Caki2 (cell line): ENCODE results near the gene POMT1. TPM values are rescaled to one million over a fixed set of nuclear protein-coding genes. Genes with fewer than 3 reads are reported as not detected.

ENCODE experiments used
- DNase-seq: peaks from one replicate; pipeline ENCODE4 v3.0.0-alpha.2; 2015; ENCODE audit warnings: low read depth
- in situ Hi-C: cut with HindIII; loops from 2 replicates; pipeline ENCODE4 v1.10.0; 2016; ENCODE audit warnings: low sequenced_read_pairs, low pct_unique_long_range_greater_than_20kb, mixed read lengths
- total RNA-seq: library from RNA; depleted of rRNA; stranded (reverse); fragments of >200 nt; shearing (Covaris generic); gene quantifications from 2 replicates; pipeline ENCODE4 v1.2.3, GENCODE V29; 2014; ENCODE audit warnings: low replicate concordance

POMT1 gene
- total RNA-seq, 1 experiment from 2014 or later, result 30.9 TPM

DNA sequence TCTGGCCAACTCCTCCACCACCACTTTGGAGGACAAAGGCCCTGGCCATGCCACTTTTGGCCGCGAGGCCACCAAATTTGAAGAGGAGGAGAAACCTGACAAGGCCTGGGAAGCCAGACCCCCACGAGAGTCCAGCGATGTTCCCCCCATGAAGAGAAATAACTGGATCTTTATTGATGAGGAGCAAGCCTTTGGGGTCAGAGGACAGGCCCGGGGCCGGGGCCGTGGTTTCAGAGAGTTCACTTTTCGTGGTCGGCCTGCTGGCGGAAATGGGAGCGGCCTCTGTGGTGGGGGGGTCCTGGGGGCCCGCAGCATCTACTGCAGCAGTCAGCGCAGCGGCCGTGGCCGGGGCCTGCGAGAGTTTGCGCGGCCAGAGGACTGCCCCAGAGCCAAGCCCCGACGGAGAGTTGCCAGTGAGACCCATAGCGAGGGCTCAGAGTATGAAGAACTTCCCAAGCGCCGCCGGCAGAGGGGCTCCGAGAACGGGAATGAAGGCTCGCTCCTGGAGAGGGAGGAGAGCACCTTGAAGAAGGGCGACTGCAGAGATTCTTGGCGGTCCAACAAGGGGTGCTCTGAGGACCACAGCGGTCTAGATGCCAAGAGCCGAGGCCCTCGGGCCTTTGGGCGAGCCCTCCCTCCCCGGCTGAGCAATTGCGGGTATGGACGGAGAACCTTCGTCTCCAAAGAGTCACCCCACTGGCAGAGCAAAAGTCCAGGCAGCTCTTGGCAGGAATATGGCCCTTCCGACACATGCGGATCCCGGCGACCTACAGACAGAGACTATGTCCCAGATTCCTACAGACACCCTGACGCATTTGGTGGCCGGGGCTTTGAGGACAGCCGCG, 27.4 kb upstream of the POMT1 start:
- in situ Hi-C loops, result no loop called here

DNA sequence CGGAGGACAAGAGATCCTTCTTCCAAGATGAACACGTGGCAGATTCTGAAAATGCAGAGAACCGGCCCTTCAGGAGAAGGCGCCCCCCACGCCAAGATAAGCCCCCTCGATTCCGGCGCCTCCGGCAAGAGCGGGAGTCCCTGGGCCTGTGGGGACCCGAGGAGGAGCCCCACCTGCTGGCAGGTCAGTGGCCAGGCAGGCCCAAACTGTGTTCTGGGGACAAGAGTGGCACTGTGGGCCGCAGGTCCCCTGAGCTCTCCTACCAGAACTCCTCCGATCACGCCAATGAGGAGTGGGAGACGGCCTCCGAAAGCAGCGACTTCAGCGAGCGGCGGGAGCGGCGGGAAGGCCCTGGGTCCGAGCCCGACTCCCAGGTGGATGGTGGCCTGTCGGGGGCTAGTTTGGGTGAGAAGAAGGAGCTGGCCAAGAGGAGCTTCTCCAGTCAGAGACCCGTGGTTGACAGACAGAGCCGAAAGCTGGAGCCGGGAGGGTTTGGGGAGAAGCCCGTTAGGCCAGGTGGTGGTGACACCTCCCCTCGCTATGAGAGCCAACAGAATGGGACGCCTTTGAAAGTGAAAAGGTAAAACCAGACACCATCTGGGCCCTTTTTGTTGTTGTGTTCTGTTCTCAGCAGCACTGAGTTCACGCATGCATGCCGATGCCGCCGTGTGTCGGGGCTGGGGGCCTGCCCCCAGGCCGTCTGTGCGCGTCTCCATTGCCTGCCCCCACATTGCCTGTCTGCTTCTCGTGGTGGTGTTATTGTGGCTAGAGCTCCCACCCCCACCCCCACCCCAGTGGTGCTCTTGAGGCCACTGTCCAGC, 26.6 kb upstream of the POMT1 start:
- no peak for DNase-seq
- in situ Hi-C loops, result no loop called here

More for the DNA sequence above, 27.4 kb upstream of the POMT1 start:
- DNase-seq, result no peak

DNA sequence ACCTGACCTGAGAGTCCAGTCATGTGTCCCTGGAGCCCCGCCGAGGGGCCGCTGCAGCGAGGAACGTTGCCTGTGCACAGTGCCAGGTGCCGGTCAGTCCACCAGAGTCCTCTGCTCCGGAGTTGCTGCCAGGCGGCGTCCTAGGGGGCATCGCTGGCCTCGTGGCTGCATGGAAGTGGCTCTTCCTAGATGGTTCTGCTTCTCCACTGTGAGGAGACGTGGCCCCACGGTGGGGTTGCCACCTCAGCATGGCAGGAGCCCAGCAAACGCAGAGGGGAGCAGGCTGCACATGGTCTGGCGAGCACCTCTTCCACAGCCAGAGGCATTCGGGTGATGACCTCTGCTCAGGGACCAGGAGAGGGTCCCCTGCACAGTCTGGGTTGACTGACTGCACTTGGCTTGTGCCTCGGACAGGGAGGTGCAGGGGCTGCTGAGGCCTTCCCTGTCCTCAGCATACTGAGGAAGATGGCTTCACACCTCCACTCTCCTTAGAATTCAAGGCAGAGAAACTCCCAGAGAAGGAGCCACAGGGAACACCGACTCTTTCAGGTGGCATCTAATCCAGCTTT, 25.9 kb upstream of the POMT1 start:
- in situ Hi-C loops, result no loop called here
- no peak for DNase-seq

DNA sequence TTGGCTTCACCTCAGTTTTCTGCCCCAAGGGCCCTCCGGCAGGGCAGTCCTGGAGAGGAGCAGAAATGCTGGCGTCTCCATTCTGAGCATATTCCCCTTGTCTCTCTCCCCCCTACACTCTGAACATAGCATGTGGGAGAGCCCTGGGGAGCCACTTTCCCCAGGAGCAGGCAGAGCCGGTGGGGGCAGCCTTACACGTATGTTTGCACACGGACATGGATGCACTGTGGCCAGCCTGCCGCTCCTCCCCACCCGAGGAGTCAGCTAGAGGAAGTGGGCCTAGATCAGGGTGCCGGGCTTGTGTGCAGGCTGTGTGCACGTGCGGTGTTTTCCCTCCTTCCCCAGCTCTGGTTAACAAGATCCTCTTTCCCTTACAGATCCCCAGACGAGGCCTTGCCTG, 25.4 kb upstream of the POMT1 start:
- no peak for DNase-seq
- in situ Hi-C loops, result no loop called here

DNA sequence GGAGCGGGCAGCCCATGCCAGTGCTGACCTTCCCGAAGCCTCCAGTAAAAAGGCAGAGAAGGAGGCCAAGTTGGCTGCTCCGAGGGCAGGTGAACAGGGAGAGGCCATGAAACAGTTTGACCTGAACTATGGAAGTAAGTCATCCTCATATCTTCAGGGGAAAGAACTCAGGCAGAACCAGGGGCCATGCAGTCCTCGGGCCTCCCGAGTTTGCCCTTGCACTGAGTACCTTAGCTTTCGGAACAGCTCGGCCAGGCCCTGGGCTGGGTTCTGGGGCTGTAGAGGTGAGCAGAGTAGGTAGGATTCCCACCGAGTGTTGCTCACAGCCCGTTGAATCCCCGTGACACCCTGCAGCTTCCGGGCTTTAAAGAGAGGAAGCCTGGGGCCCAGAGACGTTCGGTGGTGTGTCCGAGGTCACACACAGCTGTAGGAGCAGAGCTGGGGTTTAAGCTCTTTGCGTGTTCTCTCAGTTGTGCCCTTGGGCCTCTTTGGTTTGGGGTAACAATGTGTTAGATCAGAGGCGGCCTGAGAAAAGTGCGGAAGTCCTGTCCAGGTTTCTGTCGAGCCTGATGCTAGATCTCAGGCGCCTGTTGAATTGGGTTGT, 24.8 kb upstream of the POMT1 start:
- no peak for DNase-seq
- in situ Hi-C loops, result no loop called here

DNA sequence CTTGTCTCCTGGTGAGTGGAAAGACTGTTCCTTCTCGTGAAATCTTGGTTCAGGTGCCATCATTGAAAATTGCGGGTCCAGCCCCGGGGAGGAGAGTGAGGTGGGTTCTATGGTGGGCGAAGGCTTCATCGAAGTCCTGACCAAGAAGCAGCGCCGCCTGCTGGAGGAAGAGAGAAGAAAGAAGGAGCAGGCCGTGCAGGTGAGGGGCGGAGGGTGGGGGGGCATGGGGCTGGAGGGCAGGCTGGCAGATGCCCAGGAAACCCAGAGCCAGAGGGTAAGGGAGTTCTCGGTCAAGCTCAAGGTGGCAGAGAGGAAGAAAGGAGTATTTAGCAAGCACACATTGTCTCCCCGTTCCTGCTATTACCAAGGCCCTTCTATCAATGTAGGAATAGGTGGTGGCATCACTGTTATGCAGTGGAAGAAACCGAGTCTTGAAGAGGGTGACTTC, 24.3 kb upstream of the POMT1 start:
- DNase-seq, result no peak
- in situ Hi-C loops, result no loop called here

DNA sequence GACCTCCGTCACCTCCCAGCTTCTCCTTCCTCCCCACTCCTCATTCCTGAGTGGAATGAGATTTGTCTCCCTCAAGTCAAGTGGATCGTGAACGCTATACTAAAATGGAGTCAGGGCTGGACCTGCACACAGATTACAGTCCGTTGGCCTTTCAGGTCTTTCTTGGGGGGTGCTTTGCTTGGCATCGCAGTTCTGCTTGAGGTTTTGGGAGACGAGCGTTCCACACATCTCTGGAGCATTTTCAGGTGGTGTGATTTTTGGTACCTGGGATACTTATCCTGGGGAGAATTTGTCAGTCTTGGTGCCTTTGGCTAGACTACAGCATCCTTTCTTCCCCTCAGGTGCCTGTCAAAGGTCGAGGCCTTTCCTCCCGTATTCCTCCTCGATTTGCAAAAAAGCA, 23.8 kb upstream of the POMT1 start:
- DNase-seq, result no peak
- in situ Hi-C loops, result no loop called here

DNA sequence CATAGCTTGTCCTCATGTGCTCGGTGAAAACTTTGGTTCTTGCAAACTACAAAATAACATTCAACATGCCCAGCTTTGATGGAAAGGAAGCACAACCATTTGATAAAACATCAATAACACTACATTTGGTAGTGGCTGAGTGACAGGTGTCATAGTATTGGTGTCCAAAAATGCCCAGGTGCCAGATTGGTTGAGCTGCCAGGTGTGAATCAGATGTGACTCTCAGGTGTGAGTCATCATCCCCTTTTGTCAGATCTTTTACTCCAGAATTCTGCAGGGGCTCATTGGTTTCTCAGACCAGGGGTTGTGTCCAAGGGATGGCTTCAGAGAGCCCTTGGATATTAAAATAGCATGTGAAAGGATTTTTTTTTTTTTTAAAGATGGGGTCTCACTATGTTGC, 22.5 kb upstream of the POMT1 start:
- in situ Hi-C loops, result no loop called here
- DNase-seq, result no peak

DNA sequence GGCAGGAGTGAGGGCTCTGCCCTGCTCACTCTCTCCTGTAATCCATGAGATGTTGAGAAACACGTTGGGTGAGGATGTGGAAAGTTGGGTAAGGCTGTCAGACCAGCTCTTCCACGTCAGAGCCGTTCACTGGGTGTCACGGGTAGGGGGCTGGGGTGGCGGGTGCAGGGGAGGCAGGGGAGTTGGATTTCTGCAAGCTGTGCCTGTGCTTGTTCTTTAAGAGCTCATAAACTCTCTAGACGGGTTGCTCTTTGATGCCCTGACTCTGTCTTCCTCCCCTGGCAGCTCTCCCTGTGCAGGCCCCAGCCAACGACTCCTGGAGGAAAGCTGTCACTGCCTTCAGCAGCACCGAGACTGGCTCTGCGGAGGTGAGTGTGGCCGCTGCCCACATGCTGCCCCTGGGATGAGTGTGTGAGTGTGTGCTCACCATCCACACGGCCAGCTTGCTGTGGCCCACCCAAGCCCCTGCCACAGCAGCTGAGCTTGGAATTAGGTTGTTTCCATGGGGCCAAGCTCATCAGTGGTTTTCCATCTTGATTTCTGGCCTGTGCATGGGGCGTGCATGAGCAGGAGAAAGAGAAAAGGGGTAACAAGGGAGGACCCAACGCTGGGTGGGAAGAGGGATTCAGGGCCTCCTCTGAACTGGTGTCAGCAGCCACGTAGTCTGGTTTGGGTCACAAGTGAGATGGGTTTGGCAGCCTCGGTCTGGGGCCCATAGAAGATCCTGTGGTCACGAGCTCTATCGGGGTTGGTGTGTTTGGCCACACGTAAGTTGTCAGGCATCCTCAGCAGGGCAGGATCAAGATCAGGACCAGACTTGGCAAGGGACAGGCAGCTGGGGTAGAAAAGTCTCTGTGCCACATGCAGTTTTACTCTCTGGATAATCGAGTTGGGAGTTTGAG, 21.0 kb upstream of the POMT1 start:
- in situ Hi-C loops, result no loop called here
- DNase-seq, result no peak

DNA sequence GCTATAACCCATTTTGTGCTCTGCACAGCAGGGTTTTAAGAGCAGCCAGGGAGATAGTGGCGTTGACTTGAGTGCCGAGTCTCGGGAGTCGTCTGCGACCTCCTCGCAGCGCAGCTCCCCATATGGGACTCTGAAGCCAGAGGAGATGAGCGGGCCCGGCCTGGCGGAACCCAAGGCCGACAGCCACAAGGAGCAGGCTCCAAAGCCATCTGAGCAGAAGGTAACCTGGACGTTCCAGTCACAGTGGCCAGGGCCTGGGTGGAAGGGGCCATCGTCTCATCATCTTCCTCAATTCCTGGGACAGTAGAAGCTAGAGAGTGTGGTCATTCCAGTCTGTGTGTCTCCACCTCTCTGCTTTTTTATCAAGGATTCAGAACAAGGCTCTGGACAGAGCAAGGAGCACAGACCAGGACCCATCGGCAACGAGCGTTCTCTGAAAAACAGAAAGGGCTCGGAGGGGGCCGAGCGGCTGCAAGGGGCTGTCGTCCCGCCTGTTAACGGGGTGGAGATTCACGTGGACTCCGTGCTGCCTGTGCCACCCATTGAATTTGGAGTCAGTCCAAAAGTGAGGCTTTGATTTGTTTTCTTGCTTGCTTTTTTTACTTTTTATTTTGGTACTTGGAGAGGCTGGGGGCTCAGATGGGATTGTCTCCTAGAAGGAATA, 20.2 kb upstream of the POMT1 start:
- in situ Hi-C loops, result no loop called here

DNA sequence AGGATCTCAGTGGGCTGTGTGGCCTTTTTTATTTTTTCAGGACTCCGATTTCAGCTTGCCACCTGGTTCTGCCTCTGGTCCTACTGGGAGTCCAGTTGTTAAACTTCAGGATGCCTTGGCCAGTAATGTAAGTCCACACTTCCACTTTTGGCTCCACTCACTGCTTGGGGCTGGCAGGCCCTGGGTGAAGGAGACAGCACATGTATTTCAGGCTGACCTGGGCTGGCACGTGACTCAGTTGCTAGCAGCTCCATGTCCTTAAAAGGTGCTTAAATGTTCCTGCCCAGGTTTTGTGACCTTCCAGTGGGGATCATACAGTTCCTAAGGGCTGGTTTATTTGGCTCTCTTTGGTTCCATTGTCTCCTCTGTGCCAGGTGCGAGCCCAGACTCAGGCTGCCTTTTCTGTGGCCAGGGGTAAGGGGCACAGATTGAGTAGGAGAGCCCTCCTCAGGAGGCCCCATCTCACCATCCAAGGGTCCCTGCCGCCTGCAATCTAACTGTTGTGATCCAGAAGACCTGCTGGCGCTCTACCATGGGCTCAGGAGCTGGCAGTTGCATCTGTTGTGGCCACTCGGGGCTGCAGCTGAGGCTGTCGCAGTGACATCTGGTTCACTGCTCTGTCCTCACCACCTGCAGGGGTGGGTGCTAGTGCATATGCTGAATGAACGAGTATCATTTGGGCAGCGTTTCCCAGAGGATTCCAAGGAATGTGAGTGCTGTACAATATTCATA, 19.2 kb upstream of the POMT1 start:
- DNase-seq, result no peak
- in situ Hi-C loops, result no loop called here

More for the DNA sequence above, 20.2 kb upstream of the POMT1 start:
- DNase-seq, result no peak

DNA sequence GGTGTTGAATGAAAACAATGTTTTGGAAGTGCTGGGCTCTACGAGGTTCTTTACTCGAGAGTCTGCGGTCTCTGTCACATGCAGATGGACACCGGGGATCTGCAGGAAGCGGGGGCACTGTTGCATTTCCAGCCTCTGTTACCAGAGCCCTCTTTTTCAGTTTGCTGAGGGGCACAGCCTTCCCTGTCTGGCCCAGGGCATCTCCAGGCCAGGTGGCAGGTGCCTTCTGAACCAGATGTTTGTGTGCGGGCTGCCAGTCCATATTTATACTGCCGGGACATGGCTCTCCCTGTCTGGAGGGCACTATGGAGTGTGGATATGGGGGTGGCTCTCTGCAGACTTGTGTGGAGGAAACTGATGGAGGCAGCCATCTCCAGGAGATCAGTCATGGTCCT, 18.7 kb upstream of the POMT1 start:
- DNase-seq, result no peak
- in situ Hi-C loops, result no loop called here

DNA sequence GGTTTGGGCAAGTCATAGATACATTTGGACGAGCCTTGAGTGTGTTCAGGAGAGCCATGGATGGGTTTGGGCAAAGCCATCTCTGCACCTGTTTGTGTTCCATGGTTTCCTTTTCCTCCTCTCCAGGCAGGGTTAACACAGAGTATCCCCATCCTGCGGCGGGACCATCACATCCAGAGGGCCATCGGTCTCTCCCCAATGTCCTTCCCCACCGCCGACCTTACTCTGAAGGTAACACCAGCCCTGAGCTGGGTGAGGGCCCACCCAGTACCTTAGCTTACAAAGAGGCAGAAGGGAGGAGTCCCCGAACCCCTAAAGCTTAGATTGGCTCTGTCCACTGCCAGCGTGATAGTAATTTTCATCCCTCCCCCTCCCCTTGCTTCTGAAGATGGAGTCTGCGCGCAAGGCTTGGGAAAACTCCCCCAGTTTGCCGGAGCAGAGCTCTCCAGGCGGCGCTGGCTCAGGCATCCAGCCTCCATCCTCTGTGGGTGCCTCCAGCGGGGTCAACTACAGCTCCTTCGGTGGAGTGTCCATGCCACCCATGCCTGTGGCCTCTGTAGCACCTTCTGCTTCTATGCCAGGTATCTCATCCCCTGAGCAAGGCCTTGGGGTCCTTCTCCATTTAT, 18.0 kb upstream of the POMT1 start:
- in situ Hi-C loops, result no loop called here
- DNase-seq, result no peak

DNA sequence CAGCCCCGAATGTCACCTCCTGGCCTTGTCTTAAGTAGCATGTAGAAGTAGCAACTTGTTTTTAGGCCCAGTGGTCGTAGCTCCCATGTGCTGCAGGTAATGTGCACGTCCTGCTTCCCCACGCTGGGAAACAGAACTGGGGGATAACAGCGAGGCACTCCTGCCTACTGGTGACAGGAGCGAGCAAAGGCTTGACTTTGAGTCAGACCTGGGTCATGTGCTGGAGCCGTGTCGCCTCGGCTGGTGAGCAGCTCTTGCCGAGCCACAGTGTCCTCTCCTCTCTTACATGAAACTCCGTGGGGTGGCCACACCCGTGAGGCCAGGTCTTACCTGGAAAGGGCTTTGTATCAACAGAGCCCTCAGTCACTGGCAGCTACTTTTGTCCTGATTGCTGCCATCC, 17.5 kb upstream of the POMT1 start:
- in situ Hi-C loops, result no loop called here
- DNase-seq, result no peak

DNA sequence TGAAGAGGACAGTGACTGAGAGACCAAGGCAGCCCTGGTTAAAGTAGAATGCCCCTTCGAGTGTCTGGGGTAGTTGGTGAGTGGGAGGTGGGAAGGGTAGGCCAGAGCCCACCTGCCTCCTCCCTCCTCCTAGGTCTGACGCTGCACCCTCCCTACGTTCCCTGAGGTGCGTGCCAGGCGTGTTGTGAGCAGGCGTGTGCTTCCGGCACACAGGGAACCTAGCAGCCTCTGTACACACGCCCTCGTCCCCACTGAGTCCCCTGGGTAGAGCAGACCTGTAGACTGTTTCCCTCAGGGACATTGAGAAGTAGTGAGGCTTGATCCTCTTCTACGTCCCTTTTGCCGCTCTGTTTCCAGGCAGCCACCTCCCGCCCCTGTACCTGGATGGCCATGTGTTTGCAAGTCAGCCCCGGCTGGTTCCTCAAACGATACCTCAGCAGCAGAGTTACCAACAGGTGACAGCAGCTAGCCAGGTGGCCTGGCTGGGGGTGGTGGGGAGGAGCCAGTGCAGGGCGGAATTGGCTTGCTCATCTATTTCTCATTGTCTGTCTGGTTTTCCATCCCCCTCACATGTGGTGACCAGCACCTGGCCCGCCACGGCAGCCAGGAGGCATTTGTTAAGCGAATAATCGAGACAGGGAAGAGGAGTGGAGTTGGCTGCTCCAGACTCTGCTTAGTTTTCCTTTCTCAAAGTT, 16.8 kb upstream of the POMT1 start:
- in situ Hi-C loops, result no loop called here
- DNase-seq, result no peak

DNA sequence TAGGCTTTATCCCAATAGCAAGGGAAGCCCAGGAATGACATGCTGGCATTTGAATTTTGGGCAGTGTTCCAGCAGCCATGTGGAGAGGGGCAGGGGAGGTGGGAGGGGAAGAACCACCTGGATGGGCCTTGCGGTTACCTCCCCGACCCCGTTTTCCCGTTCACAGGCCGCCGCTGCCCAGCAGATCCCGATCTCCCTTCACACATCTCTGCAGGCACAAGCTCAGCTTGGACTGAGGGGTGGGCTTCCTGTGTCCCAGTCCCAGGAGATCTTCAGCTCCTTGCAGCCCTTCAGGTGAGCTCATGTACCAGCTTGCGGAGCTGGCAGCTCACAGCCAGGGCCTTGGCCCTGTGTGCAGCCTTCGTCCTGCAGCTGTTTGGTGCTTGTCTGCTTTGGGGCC, 15.7 kb upstream of the POMT1 start:
- no peak for DNase-seq
- in situ Hi-C loops, result no loop called here
